ENCODE measurements around the gene KCTD5.

Gene KCTD5

DNA sequence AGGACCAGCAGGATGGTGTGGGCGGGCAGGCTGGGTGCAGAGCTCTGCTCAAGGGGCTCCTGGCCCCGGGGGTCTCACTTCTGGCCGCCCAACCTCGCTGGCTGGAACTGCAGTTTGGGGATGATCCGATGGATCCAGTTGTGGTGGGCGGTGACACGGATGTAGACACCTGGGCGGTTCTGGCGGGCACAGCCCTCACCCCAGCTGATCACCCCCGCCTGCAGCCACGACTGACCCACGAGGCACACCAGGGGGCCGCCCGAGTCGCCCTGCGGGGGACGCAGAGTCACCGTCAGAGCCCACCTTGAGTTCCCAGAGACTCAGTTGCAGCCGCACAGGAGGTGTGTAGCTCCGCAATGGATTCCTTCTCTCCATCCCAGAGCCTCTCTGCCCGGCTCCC is 30.2 kb downstream of the KCTD5 start:
- Histone ChIP-seq H3K9me3 (ENCODE audit: severe bottlenecking) (no peaks in the 10 kb centered on the region), H3K27ac (no peak overlapping the region), H3K27me3 (ENCODE audit: insufficient read depth, low read depth, severe bottlenecking) (no peaks in the 10 kb centered on the region), H3K4me3 (ENCODE audit: low read depth, low read length) (no peak overlapping the region), H3K36me3 (peaks cover 19% of the 10 kb centered on the region)
- no peak for DNase-seq
- TF ChIP-seq, protein P1, sequence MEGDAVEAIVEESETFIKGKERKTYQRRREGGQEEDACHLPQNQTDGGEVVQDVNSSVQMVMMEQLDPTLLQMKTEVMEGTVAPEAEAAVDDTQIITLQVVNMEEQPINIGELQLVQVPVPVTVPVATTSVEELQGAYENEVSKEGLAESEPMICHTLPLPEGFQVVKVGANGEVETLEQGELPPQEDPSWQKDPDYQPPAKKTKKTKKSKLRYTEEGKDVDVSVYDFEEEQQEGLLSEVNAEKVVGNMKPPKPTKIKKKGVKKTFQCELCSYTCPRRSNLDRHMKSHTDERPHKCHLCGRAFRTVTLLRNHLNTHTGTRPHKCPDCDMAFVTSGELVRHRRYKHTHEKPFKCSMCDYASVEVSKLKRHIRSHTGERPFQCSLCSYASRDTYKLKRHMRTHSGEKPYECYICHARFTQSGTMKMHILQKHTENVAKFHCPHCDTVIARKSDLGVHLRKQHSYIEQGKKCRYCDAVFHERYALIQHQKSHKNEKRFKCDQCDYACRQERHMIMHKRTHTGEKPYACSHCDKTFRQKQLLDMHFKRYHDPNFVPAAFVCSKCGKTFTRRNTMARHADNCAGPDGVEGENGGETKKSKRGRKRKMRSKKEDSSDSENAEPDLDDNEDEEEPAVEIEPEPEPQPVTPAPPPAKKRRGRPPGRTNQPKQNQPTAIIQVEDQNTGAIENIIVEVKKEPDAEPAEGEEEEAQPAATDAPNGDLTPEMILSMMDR (IDR thresholded peaks at IDR 0.05; ENCODE audit: low read depth, low read length): no peak

DNA sequence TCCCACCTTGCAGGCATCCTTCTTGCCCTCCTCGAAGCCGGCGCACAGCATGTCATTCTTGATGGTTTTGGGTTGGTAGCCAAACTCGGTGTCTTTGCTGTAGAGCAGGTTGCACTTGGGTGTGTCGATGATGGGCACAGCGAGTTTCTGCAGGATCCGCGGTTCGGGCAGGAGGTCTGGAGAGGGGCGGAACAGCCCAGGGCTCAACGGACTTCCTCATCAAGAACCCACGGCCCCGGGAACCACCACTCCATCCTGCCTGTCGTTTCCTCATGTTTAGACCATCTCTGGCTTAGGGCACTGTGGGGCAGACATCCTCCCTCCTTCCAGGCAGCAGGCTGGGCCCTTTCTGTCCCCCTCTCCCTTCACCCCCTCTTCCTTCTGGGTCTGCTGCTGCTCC is 31.2 kb downstream of the KCTD5 start:
- Histone ChIP-seq H3K9me3 (ENCODE audit: severe bottlenecking) (no peaks in the 10 kb centered on the region), H3K4me3 (ENCODE audit: low read depth, low read length) (no peak overlapping the region), H3K36me3 (peaks cover 10% of the 10 kb centered on the region), H3K27me3 (ENCODE audit: insufficient read depth, low read depth, severe bottlenecking) (no peaks in the 10 kb centered on the region), H3K27ac (no peak overlapping the region)
- TF ChIP-seq, protein P1 (IDR thresholded peaks at IDR 0.05; ENCODE audit: low read depth, low read length): no peak
- DNase-seq: no peak

GRCh38 chr16:2713985-2714774 is 31.9 kb downstream of the KCTD5 start:
- H3K36me3 ChIP-seq: peaks cover 5% of the 10 kb centered on the region; the same call in 1 of the 2 replicates
- DNase-seq: no peak
- TF ChIP-seq, protein P1 (IDR thresholded peaks at IDR 0.05; ENCODE audit: low read depth, low read length): no peak

DNA sequence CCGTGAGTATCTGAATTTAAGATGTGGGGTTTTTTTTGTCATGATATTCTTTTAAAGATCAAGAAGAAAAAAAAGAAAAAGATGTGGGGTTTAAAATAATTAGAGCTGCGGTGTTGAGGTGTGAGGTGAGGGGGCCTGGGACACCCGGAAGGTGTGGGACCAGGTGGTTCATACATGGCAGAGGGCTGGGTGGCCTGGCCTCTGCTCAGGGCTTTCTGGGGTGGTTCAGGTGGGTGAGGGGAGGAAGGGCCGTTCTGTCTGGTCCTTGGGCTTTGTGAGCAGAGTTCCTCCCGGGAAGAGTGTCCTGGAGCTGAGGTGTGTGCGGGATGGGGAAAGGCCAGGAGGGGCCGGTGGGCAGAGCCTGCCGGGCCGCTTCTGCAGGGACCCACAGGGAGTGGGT is 32.7 kb downstream of the KCTD5 start:
- Histone ChIP-seq H3K9me3 (ENCODE audit: severe bottlenecking) (no peaks in the 10 kb centered on the region), H3K27me3 (ENCODE audit: insufficient read depth, low read depth, severe bottlenecking) (no peaks in the 10 kb centered on the region), H3K36me3 (no peaks in the 10 kb centered on the region), H3K4me3 (ENCODE audit: low read depth, low read length) (no peak overlapping the region), H3K27ac (no peak overlapping the region)
- DNase-seq: no peak
- TF ChIP-seq, protein P1 (IDR thresholded peaks at IDR 0.05; ENCODE audit: low read depth, low read length): no peak

More at GRCh38 chr16:2713985-2714774, 31.9 kb downstream of the KCTD5 start:
- H3K27ac ChIP-seq: no peak overlapping the region
- no peak overlapping the region for H3K4me3 ChIP-seq (ENCODE audit: low read depth, low read length)
- no peaks in the 10 kb centered on the region for H3K9me3 ChIP-seq (ENCODE audit: severe bottlenecking)
- no peaks in the 10 kb centered on the region for H3K27me3 ChIP-seq (ENCODE audit: insufficient read depth, low read depth, severe bottlenecking)

DNA sequence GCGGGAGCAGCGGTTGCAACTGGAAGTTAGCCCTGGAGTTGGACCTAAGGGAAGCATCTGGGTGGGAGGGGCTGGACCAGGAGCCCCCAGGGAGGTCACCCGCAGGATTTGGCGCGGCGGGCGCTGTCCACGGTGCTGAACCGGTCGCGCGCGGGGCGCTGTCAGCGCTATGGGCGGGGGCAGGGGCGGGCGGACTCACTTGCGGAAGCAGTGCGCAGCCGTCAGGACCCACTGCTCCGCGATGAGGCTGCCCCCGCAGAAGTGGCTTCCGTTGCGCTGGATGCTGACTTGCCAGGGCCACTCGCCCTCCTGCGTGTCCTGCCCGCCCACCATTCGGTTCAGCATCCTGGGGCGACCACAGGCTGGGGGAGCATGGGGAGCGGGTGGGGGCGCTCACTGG is 33.2 kb downstream of the KCTD5 start:
- Histone ChIP-seq H3K27ac (no peak overlapping the region), H3K36me3 (no peaks in the 10 kb centered on the region), H3K27me3 (ENCODE audit: insufficient read depth, low read depth, severe bottlenecking) (no peaks in the 10 kb centered on the region), H3K4me3 (ENCODE audit: low read depth, low read length) (no peak overlapping the region), H3K9me3 (ENCODE audit: severe bottlenecking) (no peaks in the 10 kb centered on the region)
- DNase-seq: no peak
- TF ChIP-seq, protein P1 (IDR thresholded peaks at IDR 0.05; ENCODE audit: low read depth, low read length): no peak
